CD14-positive monocyte (primary cell): ENCODE results near the gene FXYD1. TPM values are rescaled to one million over a fixed set of nuclear protein-coding genes. Genes with fewer than 3 reads are reported as not detected.

Source experiments
- DNase-seq, 3 donors: peaks; one replicate each; pipeline ENCODE4 v3.0.0-alpha.2; 2011 to 2022
- H2AFZ ChIP-seq: 2 replicates; pipeline ENCODE4 v1.6.0; 2012; ENCODE audit warnings: mild to moderate bottlenecking, low read depth, low read length, inconsistent platforms; ENCODE audit not compliant: insufficient read depth, poor library complexity, severe bottlenecking
- H3K27ac ChIP-seq, 2 donors: 1 replicate in 1 of 2; 2 replicates in 1 of 2; pipeline ENCODE4 v1.5.1; 2012 to 2013; ENCODE audit warnings: low read length in 2 of 2, control low read depth in 1 of 2, inconsistent platforms in 1 of 2, low read depth in 1 of 2, mild to moderate bottlenecking in 1 of 2
- H3K27me3 ChIP-seq, 2 donors: one replicate each; pipeline versions ENCODE4 v1.6.0 to v1.6.1; 2011 to 2013; ENCODE audit warnings: low read length in 2 of 2; ENCODE audit not compliant: control insufficient read depth in 2 of 2, insufficient read depth in 2 of 2
- H3K36me3 ChIP-seq, 2 donors: replicated peaks in 1 of 2; 1 replicate in 1 of 2; 2 replicates in 1 of 2; pipeline versions ENCODE4 v1.5.1 to v1.6.1; 2012 to 2013; ENCODE audit warnings: low read length in 2 of 2, control low read depth in 1 of 2, inconsistent platforms in 1 of 2, mild to moderate bottlenecking in 1 of 2; ENCODE audit not compliant: insufficient read depth in 2 of 2, control insufficient read depth in 1 of 2
- H3K4me1 ChIP-seq, 2 donors: 1 replicate in 1 of 2; 2 replicates in 1 of 2; pipeline versions ENCODE4 v1.5.1 to v1.6.1; 2012 to 2013; ENCODE audit warnings: low read length in 2 of 2, control low read depth in 1 of 2, inconsistent platforms in 1 of 2, mild to moderate bottlenecking in 1 of 2, moderate library complexity in 1 of 2; ENCODE audit not compliant: insufficient read depth in 2 of 2, control insufficient read depth in 1 of 2
- H3K4me2 ChIP-seq: replicated peaks from 2 replicates; pipeline ENCODE3; 2012; ENCODE audit warnings: low read length, moderate library complexity, mild to moderate bottlenecking; ENCODE audit not compliant: poor library complexity, severe bottlenecking; ENCODE audit errors: extremely low read depth
- H3K4me3 ChIP-seq, 3 experiments: fragments of 200-600 bp in 1 of 3; sonication (generic) in 1 of 3; replicated peaks in 1 of 3; 1 replicate in 2 of 3; 2 replicates in 1 of 3; pipeline ENCODE4 v1.5.1; 2011 to 2013; ENCODE audit warnings: low read length in 3 of 3, mild to moderate bottlenecking in 3 of 3, control low read depth in 2 of 3, low read depth in 2 of 3, inconsistent platforms in 1 of 3, moderate library complexity in 1 of 3
- H3K79me2 ChIP-seq: 2 replicates; pipeline ENCODE4 v1.6.0; 2012; ENCODE audit warnings: mild to moderate bottlenecking, control low read depth, inconsistent platforms, low read length, moderate library complexity; ENCODE audit not compliant: insufficient read depth
- H3K9ac ChIP-seq: 2 replicates; pipeline ENCODE4 v1.6.0; 2017; ENCODE audit warnings: low read length, mild to moderate bottlenecking; ENCODE audit not compliant: insufficient read depth, poor library complexity, severe bottlenecking
- H3K9me3 ChIP-seq, 2 donors: replicated peaks in 1 of 2; 1 replicate in 1 of 2; 2 replicates in 1 of 2; pipeline versions ENCODE4 v1.5.1 to v1.6.1; 2012 to 2013; ENCODE audit warnings: low read length in 2 of 2, control low read depth in 1 of 2; ENCODE audit not compliant: control insufficient read depth in 1 of 2, insufficient read depth in 1 of 2
- H4K20me1 ChIP-seq: 2 replicates; pipeline ENCODE4 v1.6.0; 2012; ENCODE audit warnings: mild to moderate bottlenecking, low read length, control low read depth, moderate library complexity; ENCODE audit not compliant: insufficient read depth
- H3K27ac Mint-ChIP-seq, 7 donors: one replicate each; pipeline ENCODE4 v1.8.0; 2020; ENCODE audit warnings: mild to moderate bottlenecking in 7 of 7, mixed read lengths in 7 of 7, moderate library complexity in 6 of 7, inconsistent platforms in 2 of 7
- H3K27me3 Mint-ChIP-seq, 3 donors: one replicate each; pipeline ENCODE4 v1.8.0; 2021 to 2022; ENCODE audit warnings: low read depth in 3 of 3, mild to moderate bottlenecking in 3 of 3, mixed read lengths in 3 of 3, moderate library complexity in 3 of 3, inconsistent platforms in 1 of 3
- H3K36me3 Mint-ChIP-seq, 2 donors: one replicate each; pipeline ENCODE4 v1.8.0; 2020; ENCODE audit warnings: mixed read lengths in 2 of 2, inconsistent platforms in 1 of 2, mild to moderate bottlenecking in 1 of 2
- H3K4me1 Mint-ChIP-seq: one replicate; pipeline ENCODE4 v1.8.0; 2020; ENCODE audit warnings: mild to moderate bottlenecking, mixed read lengths
- H3K4me3 Mint-ChIP-seq, 2 donors: one replicate each; pipeline ENCODE4 v1.8.0; 2020; ENCODE audit warnings: mild to moderate bottlenecking in 2 of 2, mixed read lengths in 2 of 2, moderate library complexity in 1 of 2
- H3K9me3 Mint-ChIP-seq, 7 donors: one replicate each; pipeline ENCODE4 v1.8.0; 2020 to 2022; ENCODE audit warnings: mixed read lengths in 7 of 7, mild to moderate bottlenecking in 6 of 7, moderate library complexity in 6 of 7, inconsistent platforms in 2 of 7
- CTCF ChIP-seq: fragments of 200-600 bp; IDR thresholded peaks from one replicate; pipeline ENCODE4 v1.8.0; 2022; ENCODE audit warnings: antibody characterized with exemption, mild to moderate bottlenecking
- WGBS: methylation state at CpG from one replicate; pipeline ENCODE4 v1.1.5; 2013; ENCODE audit warnings: missing lambda C conversion rate; ENCODE audit not compliant: insufficient coverage; 5-methylcytosine and 5-hydroxymethylcytosine counted together
- intact Hi-C, 2 donors: fragments of 100-400 bp; cut with micrococcal nuclease; formaldehyde crosslinking; loops; one replicate each; pipeline versions ENCODE4 v1.15.0 to v1.15.1; 2023
- polyA plus RNA-seq, 3 donors: library from polyadenylated mRNA; depleted of rRNA in 1 of 3; unstranded in 2 of 3; stranded (reverse) in 1 of 3; fragments of 300-500 nt in 2 of 3; fragments of >200 nt in 1 of 3; fragmentation: Illumina TruSeq in 2 of 3; gene quantifications; 1 replicate in 2 of 3; 2 replicates in 1 of 3; pipeline ENCODE4 v1.2.3, GENCODE V29; 2012 to 2021

Gene FXYD1
- polyA plus RNA-seq, 3 donors, result 0.25 to 0.74 TPM; not detected in 1

DNA sequence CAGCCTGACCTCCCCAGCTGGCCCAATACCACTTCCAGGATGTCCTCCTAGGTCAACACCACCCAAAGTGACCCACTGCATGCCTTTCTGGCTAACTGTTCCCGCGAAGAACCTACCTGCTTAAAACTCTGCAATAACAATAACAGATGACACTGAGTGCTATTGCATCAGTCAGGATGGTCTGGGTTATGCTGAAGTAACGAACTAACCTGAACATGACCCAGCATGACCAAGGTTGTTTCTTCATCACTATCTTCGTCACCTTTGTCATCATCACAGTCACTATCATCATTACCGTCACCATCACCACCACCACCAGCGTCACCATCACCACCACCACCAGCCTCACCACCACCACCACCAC lies 33.6 kb upstream of the FXYD1 start:
- intact Hi-C loops, result no loop called here
- no peak for TF ChIP-seq CTCF
- Mint-ChIP-seq H3K36me3 (no peaks in the 10 kb centered on the region), H3K27me3 (peaks cover 4 to 11% (median 5%) of the 10 kb centered on the region in 3 donors), H3K4me1 (no peaks in the 10 kb centered on the region), H3K9me3 (peaks cover 0 to 9% (median 2%) of the 10 kb centered on the region in 7 donors), H3K27ac (no peak overlapping the region), H3K4me3 (no peak overlapping the region)
- H4K20me1 ChIP-seq, result no peaks in the 10 kb centered on the region
- no peaks in the 10 kb centered on the region for H3K27me3 ChIP-seq
- no peak overlapping the region for H3K9ac ChIP-seq
- H3K4me2 ChIP-seq, result no peak overlapping the region
- H3K36me3 ChIP-seq, result no peaks in the 10 kb centered on the region
- peaks cover 12 to 17% of the 10 kb centered on the region in 2 donors for H3K9me3 ChIP-seq
- H3K27ac ChIP-seq, result no peak overlapping the region
- H3K4me3 ChIP-seq, result no peak overlapping the region
- no peak for DNase-seq
- H3K79me2 ChIP-seq, result no peaks in the 10 kb centered on the region
- 88% methylated on average over 4 of the region's 6 CpGs for WGBS
- H2AFZ ChIP-seq, result no peak overlapping the region
- no peaks in the 10 kb centered on the region for H3K4me1 ChIP-seq

- Mint-ChIP-seq H3K4me3 (no peak overlapping the region), H3K4me1 (no peaks in the 10 kb centered on the region), H3K27ac (peak overlapping the region in 1 of 7 donors; percentile 72), H3K27me3 (peaks cover 4 to 11% (median 5%) of the 10 kb centered on the region in 3 donors), H3K9me3 (peaks cover 0 to 9% (median 2%) of the 10 kb centered on the region in 7 donors), H3K36me3 (no peaks in the 10 kb centered on the region)
- Histone ChIP-seq H3K36me3 (no peaks in the 10 kb centered on the region), H3K4me3 (no peak overlapping the region), H3K79me2 (no peaks in the 10 kb centered on the region), H3K9me3 (peaks cover 12 to 17% of the 10 kb centered on the region in 2 donors), H4K20me1 (no peaks in the 10 kb centered on the region), H3K27me3 (no peaks in the 10 kb centered on the region), H3K4me1 (no peaks in the 10 kb centered on the region), H3K27ac (no peak overlapping the region), H3K4me2 (no peak overlapping the region), H3K9ac (no peak overlapping the region), H2AFZ (no peak overlapping the region)
- no peak for TF ChIP-seq CTCF
- intact Hi-C loops, result no loop called here
- 93% methylated on average over 26 of the region's 30 CpGs for WGBS
- DNase-seq, result no peak
Measured at GRCh38 chr19:35105411-35106290, 33.0 kb upstream of the FXYD1 start.
